PC-9 (cell line): ENCODE results near the gene TCF3.
"Not testable (repeated sequence)": the region's sequence is repeated elsewhere in the genome, so short reads cannot be mapped to it uniquely, and the experiment has no call there.

Experiments used
- CTCF ChIP-seq: fragments of 200-600 bp; sonication (generic); conservative IDR thresholded peaks from 2 replicates; pipeline ENCODE4 v1.6.1; 2017; ENCODE audit warnings: mixed run types, antibody characterized with exemption, mild to moderate bottlenecking, moderate library complexity
- EZH2 ChIP-seq: fragments of 200-600 bp; sonication (generic); IDR thresholded peaks from 2 replicates; pipeline ENCODE4 v1.8.0; 2017; ENCODE audit warnings: antibody characterized with exemption, low read depth

GRCh38 chr19:1663227-1663626, 10.8 kb upstream of the TCF3 start:
- not testable (repeated sequence) for TF ChIP-seq CTCF, EZH2
